ENCODE measurements around the gene KCNH8.

KCNH8 gene

GRCh38 chr3:19250959-19251610, 102.8 kb downstream of the KCNH8 start:
- DNase-seq (ENCODE audit: low spot score) = no peak

GRCh38 chr3:19254189-19254588, 105.9 kb downstream of the KCNH8 start:
- DNase-seq (ENCODE audit: low spot score) = no peak

GRCh38 chr3:19254784-19255338, 106.6 kb downstream of the KCNH8 start:
- no peak for DNase-seq (ENCODE audit: low spot score)

GRCh38 chr3:19256313-19256712, 108.0 kb downstream of the KCNH8 start:
- no peak for DNase-seq (ENCODE audit: low spot score)

- DNase-seq (ENCODE audit: low spot score) = no peak
These were observed 115.3 kb downstream of the KCNH8 start for GRCh38 chr3:19263606-19264005.

- no peak for DNase-seq (ENCODE audit: low spot score)
These were observed 116.1 kb downstream of the KCNH8 start for GRCh38 chr3:19264424-19264823.

GRCh38 chr3:19267040-19267439, 118.7 kb downstream of the KCNH8 start:
- DNase-seq (ENCODE audit: low spot score) = no peak

- DNase-seq (ENCODE audit: low spot score) = no peak
These were observed 122.2 kb downstream of the KCNH8 start for GRCh38 chr3:19270481-19270880.

GRCh38 chr3:19272296-19272695, 124.0 kb downstream of the KCNH8 start:
- DNase-seq (ENCODE audit: low spot score) = no peak

GRCh38 chr3:19273091-19273490, 124.8 kb downstream of the KCNH8 start:
- DNase-seq (ENCODE audit: low spot score) = no peak

- DNase-seq (ENCODE audit: low spot score) = no peak
These were observed 126.3 kb downstream of the KCNH8 start for GRCh38 chr3:19274576-19274975.

GRCh38 chr3:19284974-19285373, 136.7 kb downstream of the KCNH8 start:
- DNase-seq (ENCODE audit: low spot score) = no peak

GRCh38 chr3:19293295-19293694, 145.0 kb downstream of the KCNH8 start:
- no peak for DNase-seq (ENCODE audit: low spot score)

- no peak for DNase-seq (ENCODE audit: low spot score)
These were observed 146.9 kb downstream of the KCNH8 start for GRCh38 chr3:19295208-19295607.

- DNase-seq (ENCODE audit: low spot score) = no peak
These were observed 183.6 kb downstream of the KCNH8 start for GRCh38 chr3:19331931-19332330.

- DNase-seq (ENCODE audit: low spot score) = no peak
These were observed 185.8 kb downstream of the KCNH8 start for GRCh38 chr3:19334120-19334519.

GRCh38 chr3:19338769-19339168, 190.5 kb downstream of the KCNH8 start:
- no peak for DNase-seq (ENCODE audit: low spot score)

- DNase-seq (ENCODE audit: low spot score) = no peak
These were observed 194.1 kb downstream of the KCNH8 start for GRCh38 chr3:19342389-19342788.

GRCh38 chr3:19346759-19347158, 198.4 kb downstream of the KCNH8 start:
- no peak for DNase-seq (ENCODE audit: low spot score)

- DNase-seq (ENCODE audit: low spot score) = no peak
These were observed 199.4 kb downstream of the KCNH8 start for GRCh38 chr3:19347671-19348070.

GRCh38 chr3:19348500-19348899, 200.2 kb downstream of the KCNH8 start:
- DNase-seq (ENCODE audit: low spot score) = no peak

GRCh38 chr3:19348941-19349564, 200.7 kb downstream of the KCNH8 start:
- peak; percentile 10 for DNase-seq (ENCODE audit: low spot score)

GRCh38 chr3:19357947-19358346, 209.6 kb downstream of the KCNH8 start:
- no peak for DNase-seq (ENCODE audit: low spot score)

- no peak for DNase-seq (ENCODE audit: low spot score)
These were observed 214.8 kb downstream of the KCNH8 start for GRCh38 chr3:19363071-19363470.
